HepG2 (cell line): ENCODE measurements around the gene LRRTM1. TPM values are rescaled to one million over a fixed set of nuclear protein-coding genes. Genes with fewer than 3 reads are reported as not detected.

ENCODE experiments used
- HNF4G ChIP-seq, 2 experiments: sonication (generic) in 1 of 2; formaldehyde crosslinking in 1 of 2; IDR thresholded peaks; 2 replicates each; pipeline versions ENCODE4 v1.4.0 to v1.6.1; 2011 to 2020; ENCODE audit warnings: borderline replicate concordance in 2 of 2, low read depth in 2 of 2, mild to moderate bottlenecking in 2 of 2, low read length in 1 of 2, missing genetic modification reagents in 1 of 2, moderate library complexity in 1 of 2
- MIER2 ChIP-seq: IDR thresholded peaks from 2 replicates; pipeline ENCODE4 v1.6.1; 2016; ENCODE audit warnings: missing biosample characterization, missing genetic modification reagents
- TOE1 ChIP-seq: sonication (generic); formaldehyde crosslinking; IDR thresholded peaks from 2 replicates; pipeline ENCODE4 v1.4.0; 2020; ENCODE audit warnings: mild to moderate bottlenecking, missing genetic modification reagents
- polyA plus RNA-seq, 8 experiments: library from polyadenylated mRNA; depleted of rRNA in 3 of 8; stranded (reverse) in 7 of 8; unstranded in 1 of 8; fragments of >200 nt; fragmentation: Illumina TruSeq in 4 of 8; extraction: Trizol in 4 of 8; gene quantifications; 2 replicates each; pipeline versions ENCODE4 v1.2.1 to v1.2.3, GENCODE V29; 2011 to 2016; ENCODE audit warnings: low read depth in 4 of 8, missing spikeins in 1 of 8, mixed read lengths in 1 of 8; ENCODE audit not compliant: insufficient read depth in 1 of 8
- total RNA-seq, 5 experiments: library from RNA; depleted of rRNA; stranded (reverse); fragments of >200 nt; fragmentation: Illumina TruSeq; extraction: Trizol; gene quantifications; 2 replicates each; pipeline ENCODE4 v1.2.3, GENCODE V29; 2016; ENCODE audit warnings: low read depth in 1 of 5
- TF ChIP-seq, protein P1 (sequence below): sonication (generic); formaldehyde crosslinking; IDR thresholded peaks from 2 replicates; pipeline ENCODE4 v1.5.0; 2020; ENCODE audit warnings: mild to moderate bottlenecking, missing genetic modification reagents
- TF ChIP-seq, protein P2 (sequence below): sonication (generic); formaldehyde crosslinking; IDR thresholded peaks from 2 replicates; pipeline ENCODE4 v1.4.0; 2020; ENCODE audit warnings: mild to moderate bottlenecking, missing genetic modification reagents
- TF ChIP-seq, protein P3 (sequence below): IDR thresholded peaks from 2 replicates; pipeline ENCODE4 v1.6.1; 2016
- TF ChIP-seq, protein P4 (sequence below): fragments of 450-650 bp; IDR thresholded peaks from 2 replicates; pipeline ENCODE4 v1.6.1; 2017
- TF ChIP-seq, protein P5 (sequence below): sonication (generic); formaldehyde crosslinking; conservative IDR thresholded peaks from 2 replicates; pipeline ENCODE4 v1.4.0; 2020; ENCODE audit warnings: missing genetic modification reagents

Gene LRRTM1
- total and polyA plus RNA-seq, 2 of the 13 experiments (the other 11 are each of a cell fraction or from before 2014, with no cell fraction given), result not detected

DNA sequence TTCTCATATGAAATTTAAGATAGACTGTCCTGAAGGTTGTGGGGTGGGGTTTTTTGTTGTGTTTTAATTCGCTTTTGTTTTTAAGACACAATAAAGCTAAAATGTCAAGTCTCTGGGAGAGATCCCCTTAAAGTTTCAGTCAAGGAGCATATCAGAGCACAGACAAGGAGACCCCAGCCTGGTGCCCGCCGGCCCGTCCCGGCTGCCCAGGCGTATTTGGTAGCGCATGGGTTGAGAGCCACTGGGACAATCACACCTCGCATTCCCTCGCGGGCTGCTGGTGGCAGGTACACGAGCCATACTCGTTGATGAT lies 2.6 kb downstream of the LRRTM1 start (continued):
- TF ChIP-seq, protein P1, sequence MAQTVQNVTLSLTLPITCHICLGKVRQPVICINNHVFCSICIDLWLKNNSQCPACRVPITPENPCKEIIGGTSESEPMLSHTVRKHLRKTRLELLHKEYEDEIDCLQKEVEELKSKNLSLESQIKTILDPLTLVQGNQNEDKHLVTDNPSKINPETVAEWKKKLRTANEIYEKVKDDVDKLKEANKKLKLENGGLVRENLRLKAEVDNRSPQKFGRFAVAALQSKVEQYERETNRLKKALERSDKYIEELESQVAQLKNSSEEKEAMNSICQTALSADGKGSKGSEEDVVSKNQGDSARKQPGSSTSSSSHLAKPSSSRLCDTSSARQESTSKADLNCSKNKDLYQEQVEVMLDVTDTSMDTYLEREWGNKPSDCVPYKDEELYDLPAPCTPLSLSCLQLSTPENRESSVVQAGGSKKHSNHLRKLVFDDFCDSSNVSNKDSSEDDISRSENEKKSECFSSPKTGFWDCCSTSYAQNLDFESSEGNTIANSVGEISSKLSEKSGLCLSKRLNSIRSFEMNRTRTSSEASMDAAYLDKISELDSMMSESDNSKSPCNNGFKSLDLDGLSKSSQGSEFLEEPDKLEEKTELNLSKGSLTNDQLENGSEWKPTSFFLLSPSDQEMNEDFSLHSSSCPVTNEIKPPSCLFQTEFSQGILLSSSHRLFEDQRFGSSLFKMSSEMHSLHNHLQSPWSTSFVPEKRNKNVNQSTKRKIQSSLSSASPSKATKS, result no peak
- TF ChIP-seq, protein P2, sequence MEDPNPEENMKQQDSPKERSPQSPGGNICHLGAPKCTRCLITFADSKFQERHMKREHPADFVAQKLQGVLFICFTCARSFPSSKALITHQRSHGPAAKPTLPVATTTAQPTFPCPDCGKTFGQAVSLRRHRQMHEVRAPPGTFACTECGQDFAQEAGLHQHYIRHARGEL, result no peak
- TF ChIP-seq, protein P3, sequence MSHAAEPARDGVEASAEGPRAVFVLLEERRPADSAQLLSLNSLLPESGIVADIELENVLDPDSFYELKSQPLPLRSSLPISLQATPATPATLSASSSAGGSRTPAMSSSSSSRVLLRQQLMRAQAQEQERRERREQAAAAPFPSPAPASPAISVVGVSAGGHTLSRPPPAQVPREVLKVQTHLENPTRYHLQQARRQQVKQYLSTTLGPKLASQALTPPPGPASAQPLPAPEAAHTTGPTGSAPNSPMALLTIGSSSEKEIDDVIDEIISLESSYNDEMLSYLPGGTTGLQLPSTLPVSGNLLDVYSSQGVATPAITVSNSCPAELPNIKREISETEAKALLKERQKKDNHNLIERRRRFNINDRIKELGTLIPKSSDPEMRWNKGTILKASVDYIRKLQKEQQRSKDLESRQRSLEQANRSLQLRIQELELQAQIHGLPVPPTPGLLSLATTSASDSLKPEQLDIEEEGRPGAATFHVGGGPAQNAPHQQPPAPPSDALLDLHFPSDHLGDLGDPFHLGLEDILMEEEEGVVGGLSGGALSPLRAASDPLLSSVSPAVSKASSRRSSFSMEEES, result no peak
- TF ChIP-seq, protein P4, sequence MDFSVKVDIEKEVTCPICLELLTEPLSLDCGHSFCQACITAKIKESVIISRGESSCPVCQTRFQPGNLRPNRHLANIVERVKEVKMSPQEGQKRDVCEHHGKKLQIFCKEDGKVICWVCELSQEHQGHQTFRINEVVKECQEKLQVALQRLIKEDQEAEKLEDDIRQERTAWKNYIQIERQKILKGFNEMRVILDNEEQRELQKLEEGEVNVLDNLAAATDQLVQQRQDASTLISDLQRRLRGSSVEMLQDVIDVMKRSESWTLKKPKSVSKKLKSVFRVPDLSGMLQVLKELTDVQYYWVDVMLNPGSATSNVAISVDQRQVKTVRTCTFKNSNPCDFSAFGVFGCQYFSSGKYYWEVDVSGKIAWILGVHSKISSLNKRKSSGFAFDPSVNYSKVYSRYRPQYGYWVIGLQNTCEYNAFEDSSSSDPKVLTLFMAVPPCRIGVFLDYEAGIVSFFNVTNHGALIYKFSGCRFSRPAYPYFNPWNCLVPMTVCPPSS, result no peak
- TF ChIP-seq MIER2 (CRISPR knock-in tag), result no peak
- TF ChIP-seq HNF4G (IDR thresholded peaks at IDR 0.05; ENCODE audit: borderline replicate concordance, low read depth, low read length), result no peak
- TF ChIP-seq HNF4G (CRISPR knock-in tag; IDR thresholded peaks at IDR 0.05; ENCODE audit: borderline replicate concordance, low read depth), result no peak
- TF ChIP-seq, protein P5, sequence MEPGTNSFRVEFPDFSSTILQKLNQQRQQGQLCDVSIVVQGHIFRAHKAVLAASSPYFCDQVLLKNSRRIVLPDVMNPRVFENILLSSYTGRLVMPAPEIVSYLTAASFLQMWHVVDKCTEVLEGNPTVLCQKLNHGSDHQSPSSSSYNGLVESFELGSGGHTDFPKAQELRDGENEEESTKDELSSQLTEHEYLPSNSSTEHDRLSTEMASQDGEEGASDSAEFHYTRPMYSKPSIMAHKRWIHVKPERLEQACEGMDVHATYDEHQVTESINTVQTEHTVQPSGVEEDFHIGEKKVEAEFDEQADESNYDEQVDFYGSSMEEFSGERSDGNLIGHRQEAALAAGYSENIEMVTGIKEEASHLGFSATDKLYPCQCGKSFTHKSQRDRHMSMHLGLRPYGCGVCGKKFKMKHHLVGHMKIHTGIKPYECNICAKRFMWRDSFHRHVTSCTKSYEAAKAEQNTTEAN (CRISPR knock-in tag), result no peak
- TF ChIP-seq TOE1 (CRISPR knock-in tag), result no peak
